ENCODE data around the gene TBX6. TPM values are rescaled to one million over a fixed set of nuclear protein-coding genes. Genes with fewer than 3 reads are reported as not detected.
A peak's percentile ranks its signal among the peaks of the same experiment; 100 is the strongest.

Gene TBX6
- total RNA-seq, 2 donors from 2014 or later, result 3.0 to 6.3 TPM

- H3K4me1 ChIP-seq (ENCODE audit: control insufficient read depth, insufficient read depth, low read length), result no peaks in the 10 kb centered on the region
- no peaks in the 10 kb centered on the region for H3K27me3 ChIP-seq (ENCODE audit: control insufficient read depth, insufficient read depth, low read length, poor library complexity, severe bottlenecking)
- H3K27ac ChIP-seq (ENCODE audit: low read depth, low read length), result no peak overlapping the region
- DNase-seq, result peak; percentile 95
- WGBS, 2 experiments (ENCODE audit: insufficient coverage in 1 of 2, insufficient read length in 1 of 2), result 30 to 35% methylated on average over 9 to 10 of the region's 10 CpGs
- Mint-ChIP-seq H3K36me3 (ENCODE audit: low read depth) (peaks cover 3% of the 10 kb centered on the region), H3K4me3 (peak overlapping the region; percentile 72), H3K4me1 (peaks cover 4% of the 10 kb centered on the region), H3K27ac (no peak overlapping the region), H3K27me3 (ENCODE audit: insufficient read depth) (peaks cover 10% of the 10 kb centered on the region), H3K9me3 (no peaks in the 10 kb centered on the region)
- H3K36me3 ChIP-seq (ENCODE audit: control insufficient read depth, insufficient read depth, low read length), result peaks cover 3% of the 10 kb centered on the region
- no peak overlapping the region for H3K4me3 ChIP-seq (ENCODE audit: low read length)
- TF ChIP-seq CTCF (conservative IDR thresholded peaks at IDR 0.05), result peak; percentile 84
- no peaks in the 10 kb centered on the region for H3K9me3 ChIP-seq (ENCODE audit: control insufficient read depth, low read length)
- H3K9ac ChIP-seq (ENCODE audit: extremely low read depth, low read length, poor library complexity, severe bottlenecking), result no peak overlapping the region
These were observed 36.7 kb downstream of the TBX6 start for GRCh38 chr16:30054959-30055553.

- Histone ChIP-seq H3K27me3 (ENCODE audit: control insufficient read depth, insufficient read depth, low read length, poor library complexity, severe bottlenecking) (no peaks in the 10 kb centered on the region), H3K36me3 (ENCODE audit: control insufficient read depth, insufficient read depth, low read length) (peaks cover 3% of the 10 kb centered on the region)
These were observed 37.3 kb downstream of the TBX6 start for GRCh38 chr16:30054451-30054850.

GRCh38 chr16:30053376-30054015 lies 38.2 kb downstream of the TBX6 start:
- no peak overlapping the region for H3K27ac ChIP-seq (ENCODE audit: low read depth, low read length)
- Mint-ChIP-seq H3K4me3 (peak overlapping the region; percentile 72), H3K36me3 (ENCODE audit: low read depth) (no peaks in the 10 kb centered on the region), H3K27me3 (ENCODE audit: insufficient read depth) (peaks cover 10% of the 10 kb centered on the region), H3K9me3 (no peaks in the 10 kb centered on the region), H3K4me1 (peaks cover 4% of the 10 kb centered on the region), H3K27ac (no peak overlapping the region)
- H3K27me3 ChIP-seq (ENCODE audit: control insufficient read depth, insufficient read depth, low read length, poor library complexity, severe bottlenecking), result no peaks in the 10 kb centered on the region
- 21 to 22% methylated on average over 15 to 19 of the region's 19 CpGs for WGBS, 2 experiments (ENCODE audit: insufficient coverage in 1 of 2, insufficient read length in 1 of 2)
- peak overlapping the region; percentile 50 for H3K9ac ChIP-seq (ENCODE audit: extremely low read depth, low read length, poor library complexity, severe bottlenecking)
- peak; percentile 61 for DNase-seq
- no peaks in the 10 kb centered on the region for H3K9me3 ChIP-seq (ENCODE audit: control insufficient read depth, low read length)
- H3K4me1 ChIP-seq (ENCODE audit: control insufficient read depth, insufficient read depth, low read length), result no peaks in the 10 kb centered on the region
- H3K4me3 ChIP-seq (ENCODE audit: low read length), result peak overlapping the region; percentile 85
- no peak for TF ChIP-seq CTCF (conservative IDR thresholded peaks at IDR 0.05)
- H3K36me3 ChIP-seq (ENCODE audit: control insufficient read depth, insufficient read depth, low read length), result peaks cover 3% of the 10 kb centered on the region

More at GRCh38 chr16:30054451-30054850, 37.3 kb downstream of the TBX6 start:
- no peak for TF ChIP-seq CTCF (conservative IDR thresholded peaks at IDR 0.05)
- Mint-ChIP-seq H3K27ac (no peak overlapping the region), H3K4me1 (peaks cover 4% of the 10 kb centered on the region), H3K9me3 (no peaks in the 10 kb centered on the region), H3K36me3 (ENCODE audit: low read depth) (peaks cover under 1% of the 10 kb centered on the region), H3K4me3 (peak overlapping the region; percentile 72), H3K27me3 (ENCODE audit: insufficient read depth) (peaks cover 10% of the 10 kb centered on the region)
- DNase-seq, result no peak
- Histone ChIP-seq H3K4me1 (ENCODE audit: control insufficient read depth, insufficient read depth, low read length) (no peaks in the 10 kb centered on the region), H3K27ac (ENCODE audit: low read depth, low read length) (no peak overlapping the region), H3K9me3 (ENCODE audit: control insufficient read depth, low read length) (no peaks in the 10 kb centered on the region), H3K9ac (ENCODE audit: extremely low read depth, low read length, poor library complexity, severe bottlenecking) (no peak overlapping the region), H3K4me3 (ENCODE audit: low read length) (no peak overlapping the region)
- WGBS, 2 experiments (ENCODE audit: insufficient coverage in 1 of 2, insufficient read length in 1 of 2), result 76 to 88% methylated on average over 8 of the region's 8 CpGs

All from endodermal cell (in vitro differentiated cells).